GM12892 (cell line): ENCODE results near the gene SPDYE16.
"Not testable (repeated sequence)": the region's sequence is repeated elsewhere in the genome, so short reads cannot be mapped to it uniquely, and the experiment has no call there.

Experiments used
- POLR2A ChIP-seq: IDR thresholded peaks from 2 replicates; pipeline ENCODE4 v1.6.1; 2011; ENCODE audit warnings: low read depth, low read length, control low read depth
- POLR2AphosphoS5 ChIP-seq: IDR thresholded peaks from 2 replicates; pipeline ENCODE4 v1.6.1; 2011; ENCODE audit warnings: low read depth, low read length, control low read depth
- TAF1 ChIP-seq: IDR thresholded peaks from 2 replicates; pipeline ENCODE4 v1.6.1; 2011; ENCODE audit warnings: low read depth, mild to moderate bottlenecking, control low read depth, low read length, borderline replicate concordance

GRCh38 chr7:76486618-76487017 is 56.5 kb downstream of the SPDYE16 start:
- not testable (repeated sequence) for TF ChIP-seq POLR2A, POLR2AphosphoS5, TAF1
